K562 (cell line): Measurements from ENCODE around the gene SERINC5. TPM values are rescaled to one million over a fixed set of nuclear protein-coding genes. Genes with fewer than 3 reads are reported as not detected.
A peak's percentile ranks its signal among the peaks of the same experiment; 100 is the strongest.

Experiments
- CCNT2 ChIP-seq: IDR thresholded peaks from 2 replicates; pipeline ENCODE4 v1.6.1; 2011; ENCODE audit warnings: borderline replicate concordance, low read depth, mild to moderate bottlenecking, moderate library complexity, mixed read lengths, low read length; ENCODE audit not compliant: insufficient read length; ENCODE audit errors: extremely low read depth
- CREB3 ChIP-seq: fragments of 450-650 bp; conservative IDR thresholded peaks from 2 replicates; pipeline ENCODE4 v1.6.1; 2016; ENCODE audit warnings: missing genetic modification characterization, low read depth, mild to moderate bottlenecking, missing compliant biosample characterization, moderate library complexity
- CSDE1 ChIP-seq, 2 experiments: fragments of 450-650 bp; IDR thresholded peaks; 2 replicates each; pipeline ENCODE4 v1.6.1; 2016; ENCODE audit warnings: mild to moderate bottlenecking in 1 of 2
- DDX20 ChIP-seq: fragments of 450-650 bp; IDR thresholded peaks from 2 replicates; pipeline ENCODE4 v1.6.1; 2016; ENCODE audit warnings: missing genetic modification characterization, low read depth, mild to moderate bottlenecking, missing compliant biosample characterization, moderate library complexity
- DIDO1 ChIP-seq: fragments of 450-650 bp; IDR thresholded peaks from 2 replicates; pipeline ENCODE4 v1.6.1; 2016; ENCODE audit warnings: low read depth, missing biosample characterization, missing genetic modification characterization
- EGR1 ChIP-seq: fragments of 450-650 bp; conservative IDR thresholded peaks from 2 replicates; pipeline ENCODE4 v1.6.1; 2017; ENCODE audit warnings: mild to moderate bottlenecking
- ETV5 ChIP-seq: sonication (generic); formaldehyde crosslinking; IDR thresholded peaks from 2 replicates; pipeline ENCODE4 v1.4.0; 2020; ENCODE audit warnings: low read depth, mild to moderate bottlenecking, missing genetic modification reagents
- FOXJ3 ChIP-seq: sonication (generic); formaldehyde crosslinking; IDR thresholded peaks from 2 replicates; pipeline ENCODE4 v1.4.0; 2020; ENCODE audit warnings: mild to moderate bottlenecking, missing genetic modification reagents
- GABPA ChIP-seq: fragments of 200-800 bp; sonication (Bioruptor generic); conservative IDR thresholded peaks from 2 replicates; pipeline ENCODE4 v1.6.1; 2016; ENCODE audit warnings: low read depth, missing genetic modification characterization, missing compliant biosample characterization
- HDAC8 ChIP-seq: fragments of 450-650 bp; IDR thresholded peaks from 2 replicates; pipeline ENCODE4 v1.6.1; 2016; ENCODE audit warnings: mild to moderate bottlenecking, missing genetic modification characterization, moderate library complexity, missing compliant biosample characterization
- POLR3A ChIP-seq: IDR thresholded peaks from 2 replicates; pipeline ENCODE4 v1.6.1; 2011; ENCODE audit warnings: borderline replicate concordance, mild to moderate bottlenecking, moderate library complexity; ENCODE audit not compliant: insufficient read length, insufficient read depth; ENCODE audit errors: extremely low read depth
- POLR3G ChIP-seq: IDR thresholded peaks from 2 replicates; pipeline ENCODE4 v1.6.1; 2011; ENCODE audit not compliant: insufficient read length, insufficient replicate concordance; ENCODE audit errors: extremely low read depth
- TCF7L2 ChIP-seq: fragments of 150-350 bp; IDR thresholded peaks from 2 replicates; pipeline ENCODE4 v1.6.1; 2016; ENCODE audit warnings: low read depth, mild to moderate bottlenecking, low read length, moderate library complexity
- ZNF124 ChIP-seq: sonication (generic); formaldehyde crosslinking; IDR thresholded peaks from 2 replicates; pipeline ENCODE4 v1.8.1; 2022; ENCODE audit warnings: missing genetic modification reagents
- ZNF407 ChIP-seq: fragments of 450-650 bp; IDR thresholded peaks from 2 replicates; pipeline ENCODE4 v1.6.1; 2016; ENCODE audit warnings: low read depth
- ZNF436 ChIP-seq: fragments of 250-450, 450-650 bp; sonication (Bioruptor Pico); formaldehyde crosslinking; IDR thresholded peaks from 2 replicates; pipeline ENCODE4 v1.7.0; 2020; ENCODE audit warnings: mild to moderate bottlenecking
- polyA plus RNA-seq, 8 experiments: library from polyadenylated mRNA; depleted of rRNA in 4 of 8; stranded (reverse) in 5 of 8; unstranded in 3 of 8; fragments of >200 nt; fragmentation: Nextera tagmentation in 2 of 8; fragmentation: Illumina TruSeq in 1 of 8; extraction: Ambion mirVana in 2 of 8; extraction: Trizol in 1 of 8; gene quantifications; 2 replicates each; pipeline versions ENCODE4 v1.2.1 to v1.2.3, GENCODE V29; 2011 to 2014; ENCODE audit warnings: inconsistent platforms in 1 of 8, missing spikeins in 1 of 8
- total RNA-seq, 7 experiments: library from RNA; depleted of rRNA in 6 of 7; stranded (reverse); fragments of >200 nt in 6 of 7; fragmentation: Illumina TruSeq in 2 of 7; extraction: Trizol in 2 of 7; gene quantifications; 2 replicates each; pipeline versions ENCODE4 v1.2.1 to v1.2.3, GENCODE V29; 2011 to 2021; ENCODE audit warnings: low replicate concordance in 1 of 7
- TF ChIP-seq, protein P1 (sequence below): sonication (generic); formaldehyde crosslinking; IDR thresholded peaks from 2 replicates; pipeline ENCODE4 v1.8.1; 2023; ENCODE audit warnings: mild to moderate bottlenecking, missing genetic modification reagents

SERINC5 gene
- total and polyA plus RNA-seq, 9 of the 15 experiments (the other 6 are each of a cell fraction or from before 2014, with no cell fraction given), result 1.4 to 7.9 (median 3.7) TPM

DNA sequence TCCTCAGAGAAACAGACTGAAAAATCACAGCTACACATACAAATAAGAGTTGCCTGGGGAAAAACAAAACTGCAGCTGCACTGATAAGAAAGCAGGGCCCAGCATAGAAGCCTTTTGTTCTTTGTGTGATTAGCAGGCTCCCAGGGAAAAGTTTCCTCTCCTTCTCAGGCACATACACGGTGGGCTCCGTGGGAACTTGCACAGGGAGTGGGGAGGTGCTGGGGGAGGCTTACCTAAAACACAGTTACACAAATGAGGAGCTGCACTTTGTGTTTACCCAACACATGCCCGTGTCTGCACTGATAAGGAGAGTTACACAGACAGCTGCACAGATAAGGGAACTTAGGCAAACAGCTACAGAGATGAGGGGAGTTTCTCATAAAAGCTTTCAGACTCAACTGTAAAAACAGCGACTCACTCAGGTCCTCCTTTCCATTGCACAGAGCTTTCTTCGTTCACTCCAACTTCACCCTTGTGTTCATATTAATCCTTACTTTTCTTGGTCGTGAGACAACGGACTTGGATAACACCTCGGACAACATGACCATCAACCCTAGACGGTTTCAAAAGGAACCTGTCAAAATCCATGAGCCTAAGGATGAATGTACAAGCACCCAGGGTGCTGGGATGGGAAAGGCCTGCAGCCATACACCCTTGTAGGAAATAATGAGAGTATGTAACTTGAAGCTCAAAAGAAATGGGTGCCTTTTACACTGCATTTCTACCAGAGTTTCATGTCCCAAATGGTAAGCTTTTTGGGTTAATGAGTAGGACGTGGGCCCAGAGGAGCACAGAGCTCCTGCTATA is 50.8 kb downstream of the SERINC5 start (continued):
- TF ChIP-seq ZNF407 (no peak), HDAC8 (no peak), CSDE1 (IDR thresholded peaks at IDR 0.05) (no peak), CCNT2 (peak; percentile 98), TCF7L2 (no peak), POLR3A (no peak), ETV5 (peak; percentile 63; the same call in 1 of the 2 replicates), EGR1 (peak; percentile 35; the same call in 1 of the 2 replicates), GABPA (no peak), DDX20 (tag) (no peak), CREB3 (tag) (peak; percentile 70; the same call in 1 of the 2 replicates), DIDO1 (tag) (no peak), ZNF124 (CRISPR knock-in tag) (no peak), POLR3G (no peak), FOXJ3 (CRISPR knock-in tag) (no peak), ZNF436 (no peak)
- TF ChIP-seq, protein P1, sequence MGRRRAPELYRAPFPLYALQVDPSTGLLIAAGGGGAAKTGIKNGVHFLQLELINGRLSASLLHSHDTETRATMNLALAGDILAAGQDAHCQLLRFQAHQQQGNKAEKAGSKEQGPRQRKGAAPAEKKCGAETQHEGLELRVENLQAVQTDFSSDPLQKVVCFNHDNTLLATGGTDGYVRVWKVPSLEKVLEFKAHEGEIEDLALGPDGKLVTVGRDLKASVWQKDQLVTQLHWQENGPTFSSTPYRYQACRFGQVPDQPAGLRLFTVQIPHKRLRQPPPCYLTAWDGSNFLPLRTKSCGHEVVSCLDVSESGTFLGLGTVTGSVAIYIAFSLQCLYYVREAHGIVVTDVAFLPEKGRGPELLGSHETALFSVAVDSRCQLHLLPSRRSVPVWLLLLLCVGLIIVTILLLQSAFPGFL, result no peak
